Measurements from ENCODE around the gene ACBD4. TPM values are rescaled to one million over a fixed set of nuclear protein-coding genes. Genes with fewer than 3 reads are reported as not detected.

ACBD4 gene
- total and polyA plus RNA-seq, 10 of the 15 experiments (the other 5 are each of a cell fraction or from before 2014, with no cell fraction given), result 0.20 to 13.8 (median 6.9) TPM

GRCh38 chr17:45132572-45133463, 2.7 kb upstream of the ACBD4 start (continued):
- peak; percentile 39; the same call in 1 of the 2 replicates for TF ChIP-seq MLLT1 (IDR thresholded peaks at IDR 0.05)
- TF ChIP-seq ZNF687 (IDR thresholded peaks at IDR 0.05), result no peak
- peak; percentile 66; the same call in 1 of the 2 replicates for TF ChIP-seq CREB1 (IDR thresholded peaks at IDR 0.05; ENCODE audit: low read depth)
- TF ChIP-seq BHLHE40 (IDR thresholded peaks at IDR 0.05; ENCODE audit: borderline replicate concordance in 1 of 2, low read depth in 2 of 2, low read length in 1 of 2), result peak in 1 of 2 experiments; percentile 45; a peak in 2 of 4 replicates
- TF ChIP-seq TARDBP (IDR thresholded peaks at IDR 0.05; ENCODE audit: borderline replicate concordance), result 0 out of 2 replicates have a peak, but pooled peaks have one; percentile 46
- no peak for TF ChIP-seq PRDM15 (CRISPR knock-in tag; IDR thresholded peaks at IDR 0.05)
- TF ChIP-seq MEF2B (IDR thresholded peaks at IDR 0.05; ENCODE audit: partially characterized antibody, poor library complexity, severe bottlenecking), result no peak
- no peak for TF ChIP-seq NFXL1 (IDR thresholded peaks at IDR 0.05; ENCODE audit: borderline replicate concordance)
- peak; percentile 89 for TF ChIP-seq NBN (IDR thresholded peaks at IDR 0.05)
- peak; percentile 55 for TF ChIP-seq KLF5 (IDR thresholded peaks at IDR 0.05; ENCODE audit: partially characterized antibody)
- TF ChIP-seq ATF7 (IDR thresholded peaks at IDR 0.05; ENCODE audit: low read depth), result peak; percentile 98
- no peak for TF ChIP-seq MEF2A (IDR thresholded peaks at IDR 0.05; ENCODE audit: insufficient read depth, low read depth, low read length)
- peak; percentile 81 to 94 (median 93) for TF ChIP-seq CTCF (IDR thresholded peaks at IDR 0.05 in 2 of 3, conservative IDR thresholded peaks at IDR 0.05 in 1 of 3; ENCODE audit: control insufficient read depth in 2 of 3, extremely low read depth in 1 of 3, insufficient read depth in 1 of 3, low read depth in 3 of 3, low read length in 3 of 3)
- TF ChIP-seq PBX3 (IDR thresholded peaks at IDR 0.05; ENCODE audit: insufficient replicate concordance, low read depth, low read length), result no peak
- peak; percentile 93; the same call in 1 of the 2 replicates for TF ChIP-seq SMARCA5 (IDR thresholded peaks at IDR 0.05)

All from GM12878 (cell line).